Mammary epithelial cell (primary cell): ENCODE data around the gene TEX54.

ENCODE experiments used
- EZH2 ChIP-seq: IDR thresholded peaks from 2 replicates; pipeline ENCODE4 v1.6.1; 2012; ENCODE audit warnings: low read length, inconsistent platforms, borderline replicate concordance
- TF ChIP-seq, protein P1 (sequence below), 2 donors: IDR thresholded peaks in 1 of 2; conservative IDR thresholded peaks in 1 of 2; 2 replicates each; pipeline ENCODE4 v1.5.1; 2011 to 2012; ENCODE audit warnings: inconsistent platforms in 2 of 2, low read length in 2 of 2, mild to moderate bottlenecking in 2 of 2, control low read depth in 1 of 2, low read depth in 1 of 2; ENCODE audit not compliant: insufficient read depth in 1 of 2; ENCODE audit errors: extremely low read depth in 1 of 2

DNA sequence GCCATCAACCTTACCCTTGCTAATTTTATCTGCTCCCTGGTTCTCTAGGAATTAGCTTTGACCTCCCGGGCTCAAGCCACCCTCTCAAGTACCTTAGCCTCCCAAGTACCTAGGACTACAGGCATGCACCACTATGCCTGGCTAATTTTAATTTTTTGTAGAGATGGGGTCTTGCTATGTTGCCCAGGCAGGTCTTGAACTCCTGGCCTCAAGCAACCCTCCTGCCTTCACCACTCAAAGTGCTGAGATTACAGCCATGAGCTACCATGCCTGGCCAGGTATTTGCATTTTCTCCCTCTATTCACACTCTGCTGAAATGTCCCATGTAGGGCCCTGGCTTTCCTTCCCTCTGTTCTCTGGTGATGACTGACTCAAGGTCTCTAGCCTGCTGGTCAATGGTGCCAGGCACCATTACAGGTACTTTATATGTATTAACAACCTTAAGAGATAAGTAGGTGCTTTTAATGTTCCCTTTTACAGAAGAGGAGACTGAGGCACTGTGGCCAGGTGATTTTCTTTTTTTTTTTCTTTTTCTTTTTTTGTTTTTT lies 15.2 kb upstream of the TEX54 start:
- TF ChIP-seq, protein P1, sequence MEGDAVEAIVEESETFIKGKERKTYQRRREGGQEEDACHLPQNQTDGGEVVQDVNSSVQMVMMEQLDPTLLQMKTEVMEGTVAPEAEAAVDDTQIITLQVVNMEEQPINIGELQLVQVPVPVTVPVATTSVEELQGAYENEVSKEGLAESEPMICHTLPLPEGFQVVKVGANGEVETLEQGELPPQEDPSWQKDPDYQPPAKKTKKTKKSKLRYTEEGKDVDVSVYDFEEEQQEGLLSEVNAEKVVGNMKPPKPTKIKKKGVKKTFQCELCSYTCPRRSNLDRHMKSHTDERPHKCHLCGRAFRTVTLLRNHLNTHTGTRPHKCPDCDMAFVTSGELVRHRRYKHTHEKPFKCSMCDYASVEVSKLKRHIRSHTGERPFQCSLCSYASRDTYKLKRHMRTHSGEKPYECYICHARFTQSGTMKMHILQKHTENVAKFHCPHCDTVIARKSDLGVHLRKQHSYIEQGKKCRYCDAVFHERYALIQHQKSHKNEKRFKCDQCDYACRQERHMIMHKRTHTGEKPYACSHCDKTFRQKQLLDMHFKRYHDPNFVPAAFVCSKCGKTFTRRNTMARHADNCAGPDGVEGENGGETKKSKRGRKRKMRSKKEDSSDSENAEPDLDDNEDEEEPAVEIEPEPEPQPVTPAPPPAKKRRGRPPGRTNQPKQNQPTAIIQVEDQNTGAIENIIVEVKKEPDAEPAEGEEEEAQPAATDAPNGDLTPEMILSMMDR (conservative IDR thresholded peaks at IDR 0.05 in 1 of 2, IDR thresholded peaks at IDR 0.05 in 1 of 2; ENCODE audit: extremely low read depth in 1 of 2, insufficient read depth in 1 of 2, low read depth in 1 of 2, low read length in 2 of 2): no peak
- TF ChIP-seq EZH2: no peak
